HEK293 (cell line): Measurements from ENCODE around the gene CCT8.

Experiments used
- CTCF ChIA-PET: fragments of 350-600 bp; formaldehyde crosslinking; extraction: SDS; loops from one replicate; lab custom pipeline; 2021; ENCODE audit warnings: antibody characterized with exemption; lab: Yijun Ruan, JAX
- POLR2A ChIA-PET: fragments of 300-600 bp; formaldehyde crosslinking; extraction: SDS; loops from one replicate; lab custom pipeline; 2020; ENCODE audit warnings: antibody characterized with exemption, inconsistent platforms; lab: Yijun Ruan, JAX
- H3K27ac ChIP-seq: fragments of 200-500 bp; sonication (Bioruptor generic); 2 replicates; pipeline ENCODE4 v1.5.1; 2014; ENCODE audit warnings: low read depth, low read length, control low read depth, inconsistent platforms; ENCODE audit errors: extremely low read depth
- H3K36me3 ChIP-seq, 2 experiments: fragments of 200-500 bp in 1 of 2; sonication (Bioruptor generic) in 1 of 2; 1 replicate in 1 of 2; 2 replicates in 1 of 2; pipeline ENCODE4 v1.5.1; 2014 to 2017; ENCODE audit warnings: inconsistent platforms in 2 of 2, low read length in 2 of 2; ENCODE audit not compliant: control insufficient read depth in 2 of 2, insufficient read depth in 1 of 2
- H3K4me1 ChIP-seq: fragments of 200-500 bp; sonication (Bioruptor generic); 2 replicates; pipeline ENCODE4 v1.5.1; 2014; ENCODE audit warnings: mild to moderate bottlenecking, low read length, inconsistent platforms; ENCODE audit not compliant: control insufficient read depth, insufficient read depth
- H3K4me3 ChIP-seq: 2 replicates; pipeline ENCODE4 v1.5.1; 2011; ENCODE audit warnings: low read depth, mild to moderate bottlenecking, control low read depth, low read length, moderate library complexity
- H3K9me3 ChIP-seq: fragments of 200-500 bp; sonication (Bioruptor generic); 2 replicates; pipeline ENCODE4 v1.5.1; 2014; ENCODE audit warnings: low read depth, low read length, inconsistent platforms; ENCODE audit not compliant: control insufficient read depth, insufficient read depth
- FEZF1 ChIP-seq: fragments of 450-650 bp; formaldehyde crosslinking; IDR thresholded peaks from 2 replicates; pipeline ENCODE4 v1.5.1; 2016; ENCODE audit warnings: missing biosample characterization, missing genetic modification characterization
- HOXA7 ChIP-seq: sonication (generic); formaldehyde crosslinking; IDR thresholded peaks from 2 replicates; pipeline ENCODE4 v1.8.1; 2022; ENCODE audit warnings: missing genetic modification reagents, borderline replicate concordance
- KLF8 ChIP-seq: fragments of 450-650 bp; formaldehyde crosslinking; IDR thresholded peaks from 2 replicates; pipeline ENCODE4 v1.5.1; 2016; ENCODE audit warnings: missing biosample characterization, missing genetic modification characterization
- KLF9 ChIP-seq: fragments of 450-650 bp; formaldehyde crosslinking; IDR thresholded peaks from 2 replicates; pipeline ENCODE4 v1.5.1; 2016; ENCODE audit warnings: missing biosample characterization, missing genetic modification characterization, low read depth
- SP7 ChIP-seq: fragments of 450-650 bp; formaldehyde crosslinking; IDR thresholded peaks from 2 replicates; pipeline ENCODE4 v1.5.1; 2016; ENCODE audit warnings: missing biosample characterization, missing genetic modification characterization
- YY2 ChIP-seq: fragments of 450-650 bp; formaldehyde crosslinking; IDR thresholded peaks from 2 replicates; pipeline ENCODE4 v1.5.1; 2016; ENCODE audit warnings: missing biosample characterization, missing genetic modification characterization
- ZBTB20 ChIP-seq: fragments of 450-650 bp; formaldehyde crosslinking; IDR thresholded peaks from 2 replicates; pipeline ENCODE4 v1.5.1; 2016; ENCODE audit warnings: missing biosample characterization, missing genetic modification characterization
- ZNF157 ChIP-seq: fragments of 450-650 bp; formaldehyde crosslinking; IDR thresholded peaks from 2 replicates; pipeline ENCODE4 v1.5.1; 2016; ENCODE audit warnings: missing biosample characterization, missing genetic modification characterization
- ZNF174 ChIP-seq: fragments of 450-650 bp; formaldehyde crosslinking; IDR thresholded peaks from 2 replicates; pipeline ENCODE4 v1.5.0; 2017; ENCODE audit warnings: missing biosample characterization, mild to moderate bottlenecking, missing genetic modification characterization
- ZNF221 ChIP-seq: fragments of 450-650 bp; formaldehyde crosslinking; IDR thresholded peaks from 2 replicates; pipeline ENCODE4 v1.5.1; 2017; ENCODE audit warnings: missing biosample characterization, missing genetic modification characterization, borderline replicate concordance
- ZNF24 ChIP-seq: fragments of 450-650 bp; formaldehyde crosslinking; IDR thresholded peaks from 2 replicates; pipeline ENCODE4 v1.5.1; 2016; ENCODE audit warnings: missing biosample characterization, missing genetic modification characterization
- ZNF341 ChIP-seq: fragments of 450-650 bp; formaldehyde crosslinking; IDR thresholded peaks from 2 replicates; pipeline ENCODE4; 2016; ENCODE audit warnings: low read depth, missing biosample characterization, missing genetic modification characterization
- ZNF354C ChIP-seq: fragments of 450-650 bp; formaldehyde crosslinking; IDR thresholded peaks from 2 replicates; pipeline ENCODE4 v1.5.1; 2016; ENCODE audit warnings: missing biosample characterization, missing genetic modification characterization, low read depth, borderline replicate concordance
- ZNF416 ChIP-seq: fragments of 450-650 bp; formaldehyde crosslinking; IDR thresholded peaks from 2 replicates; pipeline ENCODE4 v1.5.1; 2016; ENCODE audit warnings: missing biosample characterization, missing genetic modification characterization
- ZNF433 ChIP-seq: fragments of 450-650 bp; formaldehyde crosslinking; IDR thresholded peaks from 2 replicates; pipeline ENCODE4 v1.5.1; 2016; ENCODE audit warnings: missing biosample characterization, missing genetic modification characterization, low read depth
- ZNF473 ChIP-seq: fragments of 450-650 bp; formaldehyde crosslinking; IDR thresholded peaks from 2 replicates; pipeline ENCODE4 v1.5.1; 2017; ENCODE audit warnings: missing biosample characterization, missing genetic modification characterization
- ZNF549 ChIP-seq: fragments of 450-650 bp; IDR thresholded peaks from 2 replicates; pipeline ENCODE4 v1.5.1; 2018; ENCODE audit warnings: missing biosample characterization, missing genetic modification characterization, mild to moderate bottlenecking, inconsistent platforms, moderate library complexity
- ZNF623 ChIP-seq: fragments of 450-650 bp; formaldehyde crosslinking; IDR thresholded peaks from 2 replicates; pipeline ENCODE4 v1.5.1; 2016; ENCODE audit warnings: missing biosample characterization, missing genetic modification characterization
- TF ChIP-seq, protein P1 (sequence below): fragments of 450-650 bp; formaldehyde crosslinking; IDR thresholded peaks from 2 replicates; pipeline ENCODE4 v1.5.1; 2016; ENCODE audit warnings: missing biosample characterization, missing genetic modification characterization
- TF ChIP-seq, protein P2 (sequence below): fragments of 450-650 bp; formaldehyde crosslinking; IDR thresholded peaks from 2 replicates; pipeline ENCODE4 v1.5.1; 2017; ENCODE audit warnings: missing biosample characterization, missing genetic modification characterization
- TF ChIP-seq, protein P3 (sequence below): fragments of 450-650 bp; formaldehyde crosslinking; IDR thresholded peaks from 2 replicates; pipeline ENCODE4 v1.5.1; 2017; ENCODE audit warnings: missing biosample characterization, missing genetic modification characterization
- TF ChIP-seq, protein P4 (sequence below): fragments of 450-650 bp; formaldehyde crosslinking; IDR thresholded peaks from 2 replicates; pipeline ENCODE4 v1.5.1; 2016; ENCODE audit warnings: missing biosample characterization, missing genetic modification characterization
- TF ChIP-seq, protein P5 (sequence below): fragments of 450-650 bp; formaldehyde crosslinking; IDR thresholded peaks from 2 replicates; pipeline ENCODE4 v1.5.1; 2016; ENCODE audit warnings: missing biosample characterization, missing genetic modification characterization, low read depth

CCT8 gene

DNA sequence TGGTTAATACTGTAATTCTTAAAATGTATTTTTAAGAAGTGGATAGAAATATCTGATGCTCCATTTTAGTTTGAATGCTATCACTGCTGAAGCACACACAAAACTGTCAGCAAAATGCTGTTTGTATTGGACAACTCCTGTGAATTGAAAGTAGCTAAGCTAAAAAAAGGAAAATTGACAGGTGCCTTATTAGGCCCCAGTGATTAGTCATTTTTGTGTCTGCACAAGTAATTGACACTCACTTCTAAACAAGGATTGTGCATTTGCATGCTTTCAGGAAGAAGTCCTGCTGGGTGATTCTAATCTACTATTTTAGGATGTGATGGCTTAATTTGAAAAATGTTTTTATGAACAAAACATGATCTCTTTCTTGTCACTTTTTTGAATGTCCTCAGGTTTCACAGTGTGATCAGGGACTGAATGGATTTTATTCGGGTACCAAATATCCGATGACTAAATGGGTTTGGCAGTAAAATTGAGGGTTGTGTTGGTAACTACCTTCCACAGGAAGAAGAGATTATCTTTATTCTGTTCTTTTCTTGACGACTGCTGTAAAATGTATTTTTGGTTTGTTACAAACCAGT is 44.0 kb upstream of the CCT8 start:
- H3K36me3 ChIP-seq = no peaks in the 10 kb centered on the region
- peaks cover 8% of the 10 kb centered on the region; the same call in 1 of the 2 replicates for H3K4me1 ChIP-seq
- no peak overlapping the region for H3K4me3 ChIP-seq
- TF ChIP-seq ZNF473 (tag by site-specific recombination) (no peak), KLF8 (tag by site-specific recombination) (no peak), ZNF157 (tag by site-specific recombination) (no peak), ZNF549 (tag by site-specific recombination) (no peak), SP7 (tag by site-specific recombination) (peak; percentile 34), ZNF221 (tag by site-specific recombination) (no peak), ZNF174 (tag by site-specific recombination) (no peak), FEZF1 (peak; percentile 79), HOXA7 (CRISPR knock-in tag) (no peak), ZNF341 (tag by site-specific recombination) (no peak), ZNF433 (no peak)
- TF ChIP-seq, protein P1, sequence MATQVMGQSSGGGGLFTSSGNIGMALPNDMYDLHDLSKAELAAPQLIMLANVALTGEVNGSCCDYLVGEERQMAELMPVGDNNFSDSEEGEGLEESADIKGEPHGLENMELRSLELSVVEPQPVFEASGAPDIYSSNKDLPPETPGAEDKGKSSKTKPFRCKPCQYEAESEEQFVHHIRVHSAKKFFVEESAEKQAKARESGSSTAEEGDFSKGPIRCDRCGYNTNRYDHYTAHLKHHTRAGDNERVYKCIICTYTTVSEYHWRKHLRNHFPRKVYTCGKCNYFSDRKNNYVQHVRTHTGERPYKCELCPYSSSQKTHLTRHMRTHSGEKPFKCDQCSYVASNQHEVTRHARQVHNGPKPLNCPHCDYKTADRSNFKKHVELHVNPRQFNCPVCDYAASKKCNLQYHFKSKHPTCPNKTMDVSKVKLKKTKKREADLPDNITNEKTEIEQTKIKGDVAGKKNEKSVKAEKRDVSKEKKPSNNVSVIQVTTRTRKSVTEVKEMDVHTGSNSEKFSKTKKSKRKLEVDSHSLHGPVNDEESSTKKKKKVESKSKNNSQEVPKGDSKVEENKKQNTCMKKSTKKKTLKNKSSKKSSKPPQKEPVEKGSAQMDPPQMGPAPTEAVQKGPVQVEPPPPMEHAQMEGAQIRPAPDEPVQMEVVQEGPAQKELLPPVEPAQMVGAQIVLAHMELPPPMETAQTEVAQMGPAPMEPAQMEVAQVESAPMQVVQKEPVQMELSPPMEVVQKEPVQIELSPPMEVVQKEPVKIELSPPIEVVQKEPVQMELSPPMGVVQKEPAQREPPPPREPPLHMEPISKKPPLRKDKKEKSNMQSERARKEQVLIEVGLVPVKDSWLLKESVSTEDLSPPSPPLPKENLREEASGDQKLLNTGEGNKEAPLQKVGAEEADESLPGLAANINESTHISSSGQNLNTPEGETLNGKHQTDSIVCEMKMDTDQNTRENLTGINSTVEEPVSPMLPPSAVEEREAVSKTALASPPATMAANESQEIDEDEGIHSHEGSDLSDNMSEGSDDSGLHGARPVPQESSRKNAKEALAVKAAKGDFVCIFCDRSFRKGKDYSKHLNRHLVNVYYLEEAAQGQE (tag by site-specific recombination) = peak; percentile 50; the same call in 1 of the 2 replicates
- TF ChIP-seq, protein P2, sequence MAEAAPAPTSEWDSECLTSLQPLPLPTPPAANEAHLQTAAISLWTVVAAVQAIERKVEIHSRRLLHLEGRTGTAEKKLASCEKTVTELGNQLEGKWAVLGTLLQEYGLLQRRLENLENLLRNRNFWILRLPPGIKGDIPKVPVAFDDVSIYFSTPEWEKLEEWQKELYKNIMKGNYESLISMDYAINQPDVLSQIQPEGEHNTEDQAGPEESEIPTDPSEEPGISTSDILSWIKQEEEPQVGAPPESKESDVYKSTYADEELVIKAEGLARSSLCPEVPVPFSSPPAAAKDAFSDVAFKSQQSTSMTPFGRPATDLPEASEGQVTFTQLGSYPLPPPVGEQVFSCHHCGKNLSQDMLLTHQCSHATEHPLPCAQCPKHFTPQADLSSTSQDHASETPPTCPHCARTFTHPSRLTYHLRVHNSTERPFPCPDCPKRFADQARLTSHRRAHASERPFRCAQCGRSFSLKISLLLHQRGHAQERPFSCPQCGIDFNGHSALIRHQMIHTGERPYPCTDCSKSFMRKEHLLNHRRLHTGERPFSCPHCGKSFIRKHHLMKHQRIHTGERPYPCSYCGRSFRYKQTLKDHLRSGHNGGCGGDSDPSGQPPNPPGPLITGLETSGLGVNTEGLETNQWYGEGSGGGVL = no peak
- TF ChIP-seq, protein P3, sequence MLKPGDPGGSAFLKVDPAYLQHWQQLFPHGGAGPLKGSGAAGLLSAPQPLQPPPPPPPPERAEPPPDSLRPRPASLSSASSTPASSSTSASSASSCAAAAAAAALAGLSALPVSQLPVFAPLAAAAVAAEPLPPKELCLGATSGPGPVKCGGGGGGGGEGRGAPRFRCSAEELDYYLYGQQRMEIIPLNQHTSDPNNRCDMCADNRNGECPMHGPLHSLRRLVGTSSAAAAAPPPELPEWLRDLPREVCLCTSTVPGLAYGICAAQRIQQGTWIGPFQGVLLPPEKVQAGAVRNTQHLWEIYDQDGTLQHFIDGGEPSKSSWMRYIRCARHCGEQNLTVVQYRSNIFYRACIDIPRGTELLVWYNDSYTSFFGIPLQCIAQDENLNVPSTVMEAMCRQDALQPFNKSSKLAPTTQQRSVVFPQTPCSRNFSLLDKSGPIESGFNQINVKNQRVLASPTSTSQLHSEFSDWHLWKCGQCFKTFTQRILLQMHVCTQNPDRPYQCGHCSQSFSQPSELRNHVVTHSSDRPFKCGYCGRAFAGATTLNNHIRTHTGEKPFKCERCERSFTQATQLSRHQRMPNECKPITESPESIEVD (tag by site-specific recombination) = 0 out of 2 replicates have a peak, but pooled peaks have one; percentile 15
- H3K9me3 ChIP-seq = no peaks in the 10 kb centered on the region
- ChIA-PET CTCF (interaction anchor here (0.7 kb wide), 1 partner anchor 534 kb away, joined by 3 read pairs; no protein-coding TSS in a partner anchor), POLR2A (no interaction called here)
- no peak overlapping the region for H3K27ac ChIP-seq

DNA sequence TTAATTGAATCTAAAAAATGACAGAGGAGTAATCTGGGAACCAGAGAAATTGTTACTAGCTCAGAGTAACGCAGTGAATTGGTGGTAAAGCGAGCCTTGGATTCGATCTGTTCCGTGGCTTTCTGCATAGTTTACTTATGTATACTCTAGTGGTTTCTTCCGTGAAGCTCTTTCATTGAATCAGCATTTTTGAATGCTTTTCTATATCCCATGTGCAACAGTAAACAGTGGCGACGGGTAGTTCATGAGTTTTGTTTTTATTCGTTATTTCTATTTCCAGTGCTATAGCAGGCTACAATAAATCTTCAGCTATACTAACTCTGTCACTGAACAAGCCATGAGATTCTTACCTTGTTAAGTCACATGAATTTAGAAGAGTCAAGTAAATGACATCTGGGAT is 42.5 kb upstream of the CCT8 start:
- ChIA-PET CTCF (interaction anchor here (0.5 to 2.9 kb wide), 7 partner anchors 8 to 360 kb away, joined by 3 to 15 read pairs (median 3); no protein-coding TSS in a partner anchor), POLR2A (interaction anchor here (1.4 to 2.3 kb wide), 2 partner anchors 10 to 42 kb away, joined by 5 to 8 read pairs; partner anchors contain the start of gene CCT8)
- Histone ChIP-seq H3K4me1 (peaks cover 8% of the 10 kb centered on the region; the same call in 1 of the 2 replicates), H3K27ac (no peak overlapping the region), H3K9me3 (no peaks in the 10 kb centered on the region), H3K4me3 (no peak overlapping the region), H3K36me3 (no peaks in the 10 kb centered on the region)
- TF ChIP-seq ZNF623 (tag by site-specific recombination) (no peak), ZNF24 (tag by site-specific recombination) (no peak), ZNF354C (tag by site-specific recombination) (no peak), ZBTB20 (tag by site-specific recombination) (no peak), ZNF416 (no peak), YY2 (tag by site-specific recombination) (no peak), ZNF549 (tag by site-specific recombination) (no peak), KLF9 (tag by site-specific recombination) (no peak)
- TF ChIP-seq, protein P4, sequence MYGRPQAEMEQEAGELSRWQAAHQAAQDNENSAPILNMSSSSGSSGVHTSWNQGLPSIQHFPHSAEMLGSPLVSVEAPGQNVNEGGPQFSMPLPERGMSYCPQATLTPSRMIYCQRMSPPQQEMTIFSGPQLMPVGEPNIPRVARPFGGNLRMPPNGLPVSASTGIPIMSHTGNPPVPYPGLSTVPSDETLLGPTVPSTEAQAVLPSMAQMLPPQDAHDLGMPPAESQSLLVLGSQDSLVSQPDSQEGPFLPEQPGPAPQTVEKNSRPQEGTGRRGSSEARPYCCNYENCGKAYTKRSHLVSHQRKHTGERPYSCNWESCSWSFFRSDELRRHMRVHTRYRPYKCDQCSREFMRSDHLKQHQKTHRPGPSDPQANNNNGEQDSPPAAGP (tag by site-specific recombination) = no peak
- TF ChIP-seq, protein P5, sequence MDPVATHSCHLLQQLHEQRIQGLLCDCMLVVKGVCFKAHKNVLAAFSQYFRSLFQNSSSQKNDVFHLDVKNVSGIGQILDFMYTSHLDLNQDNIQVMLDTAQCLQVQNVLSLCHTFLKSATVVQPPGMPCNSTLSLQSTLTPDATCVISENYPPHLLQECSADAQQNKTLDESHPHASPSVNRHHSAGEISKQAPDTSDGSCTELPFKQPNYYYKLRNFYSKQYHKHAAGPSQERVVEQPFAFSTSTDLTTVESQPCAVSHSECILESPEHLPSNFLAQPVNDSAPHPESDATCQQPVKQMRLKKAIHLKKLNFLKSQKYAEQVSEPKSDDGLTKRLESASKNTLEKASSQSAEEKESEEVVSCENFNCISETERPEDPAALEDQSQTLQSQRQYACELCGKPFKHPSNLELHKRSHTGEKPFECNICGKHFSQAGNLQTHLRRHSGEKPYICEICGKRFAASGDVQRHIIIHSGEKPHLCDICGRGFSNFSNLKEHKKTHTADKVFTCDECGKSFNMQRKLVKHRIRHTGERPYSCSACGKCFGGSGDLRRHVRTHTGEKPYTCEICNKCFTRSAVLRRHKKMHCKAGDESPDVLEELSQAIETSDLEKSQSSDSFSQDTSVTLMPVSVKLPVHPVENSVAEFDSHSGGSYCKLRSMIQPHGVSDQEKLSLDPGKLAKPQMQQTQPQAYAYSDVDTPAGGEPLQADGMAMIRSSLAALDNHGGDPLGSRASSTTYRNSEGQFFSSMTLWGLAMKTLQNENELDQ (tag by site-specific recombination) = no peak
